NOMO-1 treated with dmso at 0.1 percent for 144 hours (cell line): ENCODE results near the gene AGAP2.

ENCODE experiments used
- DNase-seq: peaks from one replicate; lab custom pipeline; 2025; ENCODE audit not compliant: unreplicated experiment; lab: John Stamatoyannopoulos, UW

Gene AGAP2

GRCh38 chr12:57737467-57738460 lies 778 bp downstream of the AGAP2 start:
- no peak for DNase-seq

GRCh38 chr12:57736741-57737466 lies 1.6 kb downstream of the AGAP2 start:
- DNase-seq: no peak

- no peak for DNase-seq
These were observed 2.4 kb downstream of the AGAP2 start for GRCh38 chr12:57735952-57736740.

GRCh38 chr12:57735198-57735855 lies 3.2 kb downstream of the AGAP2 start:
- no peak for DNase-seq

GRCh38 chr12:57734591-57734990 lies 4.0 kb downstream of the AGAP2 start:
- no peak for DNase-seq

- no peak for DNase-seq
These were observed 4.6 kb downstream of the AGAP2 start for GRCh38 chr12:57733928-57734327.

- DNase-seq: no peak
These were observed 5.6 kb downstream of the AGAP2 start for GRCh38 chr12:57732726-57733593.

GRCh38 chr12:57732270-57732669 lies 6.3 kb downstream of the AGAP2 start:
- no peak for DNase-seq

- no peak for DNase-seq
These were observed 7.0 kb downstream of the AGAP2 start for GRCh38 chr12:57731411-57732080.

- no peak for DNase-seq
These were observed 8.0 kb downstream of the AGAP2 start for GRCh38 chr12:57730336-57731067.

- no peak for DNase-seq
These were observed 9.2 kb downstream of the AGAP2 start for GRCh38 chr12:57729321-57729844.

- no peak for DNase-seq
These were observed 10.7 kb downstream of the AGAP2 start for GRCh38 chr12:57727758-57728395.

GRCh38 chr12:57726884-57727757 lies 11.4 kb downstream of the AGAP2 start:
- DNase-seq: no peak

GRCh38 chr12:57726151-57726883 lies 12.2 kb downstream of the AGAP2 start:
- DNase-seq: no peak

- no peak for DNase-seq
These were observed 12.7 kb downstream of the AGAP2 start for GRCh38 chr12:57725851-57726150.
